Epithelial cell of prostate (primary cell): ENCODE results near the gene CUEDC1.

Experiments used
- DNase-seq: peaks from one replicate; pipeline ENCODE4 v3.0.0-alpha.2; 2011; ENCODE audit warnings: low read depth, low spot score
- H3K27ac ChIP-seq: fragments of 450-650 bp; 2 replicates; pipeline ENCODE4 v1.5.1; 2017; ENCODE audit warnings: mild to moderate bottlenecking

The CUEDC1 gene

DNA sequence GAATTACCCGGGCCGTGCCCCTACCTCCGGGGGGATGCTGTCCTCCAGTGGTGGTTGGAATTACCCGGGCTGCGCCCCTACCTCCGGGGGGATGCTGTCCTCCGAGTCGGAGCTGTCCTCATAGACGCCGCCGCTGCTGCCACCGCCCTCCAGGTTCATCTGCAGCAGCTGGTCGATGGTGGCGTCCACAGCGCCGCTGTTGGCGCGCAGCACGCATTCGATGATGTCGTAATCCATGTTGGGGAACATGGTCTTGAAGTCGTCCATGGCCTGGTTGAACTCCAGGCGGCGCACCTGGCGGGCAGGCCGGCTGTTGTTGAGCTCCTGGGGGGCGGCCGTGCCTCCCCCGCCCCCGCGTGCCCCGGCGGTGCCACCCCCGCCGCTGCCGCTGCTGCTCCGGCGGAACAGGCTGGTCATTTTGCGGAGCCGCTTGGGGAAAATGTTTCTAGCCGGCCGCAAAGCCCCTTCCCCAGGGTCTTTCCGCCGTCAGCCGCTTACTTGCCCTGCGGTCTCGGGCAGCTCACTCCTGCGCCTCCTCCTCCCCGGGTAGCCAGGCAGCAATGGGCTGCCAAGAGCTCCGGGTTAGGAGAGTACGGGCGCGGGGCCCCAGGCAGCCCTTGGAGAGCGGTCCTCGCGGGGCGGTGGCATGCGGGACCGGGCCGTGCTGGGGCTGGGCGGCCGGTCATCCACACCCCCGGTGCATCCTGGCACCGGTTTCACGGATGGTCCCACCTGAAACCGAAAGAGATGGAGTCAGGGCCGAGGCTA is 69.9 kb downstream of the CUEDC1 start:
- no peak for DNase-seq
- H3K27ac ChIP-seq: no peak overlapping the region

DNA sequence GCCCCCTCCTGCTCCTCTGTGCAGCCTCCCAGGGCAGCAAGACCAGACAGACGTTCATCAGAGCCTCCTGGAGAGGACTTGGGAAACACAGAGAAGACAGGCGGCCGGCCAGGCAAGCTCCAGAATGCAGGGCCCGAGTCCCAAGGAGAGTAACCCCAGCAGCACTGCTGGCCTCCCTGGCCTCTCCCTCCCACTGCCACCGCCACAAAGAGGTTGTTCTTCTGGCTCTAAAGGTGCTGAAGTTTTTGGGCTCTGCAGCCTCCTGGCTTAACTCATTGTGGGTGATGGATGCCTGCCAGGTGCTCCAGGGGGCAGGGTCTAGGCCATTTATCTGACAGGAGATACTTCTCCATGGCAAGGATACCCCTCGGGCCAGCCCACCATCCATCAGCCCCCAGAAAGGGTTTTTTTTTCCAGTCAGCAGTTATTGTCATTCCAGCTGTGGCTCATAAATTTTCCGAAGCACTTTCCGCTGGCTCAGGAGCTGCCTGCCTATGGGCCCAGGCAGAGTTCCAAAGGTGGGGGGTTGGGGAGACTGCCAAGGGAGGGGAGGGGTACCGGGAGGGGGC is 73.3 kb downstream of the CUEDC1 start:
- no peak for DNase-seq
- H3K27ac ChIP-seq: no peak overlapping the region

GRCh38 chr17:57881143-57881542 is 74.1 kb downstream of the CUEDC1 start:
- no peak for DNase-seq
- no peak overlapping the region for H3K27ac ChIP-seq

DNA sequence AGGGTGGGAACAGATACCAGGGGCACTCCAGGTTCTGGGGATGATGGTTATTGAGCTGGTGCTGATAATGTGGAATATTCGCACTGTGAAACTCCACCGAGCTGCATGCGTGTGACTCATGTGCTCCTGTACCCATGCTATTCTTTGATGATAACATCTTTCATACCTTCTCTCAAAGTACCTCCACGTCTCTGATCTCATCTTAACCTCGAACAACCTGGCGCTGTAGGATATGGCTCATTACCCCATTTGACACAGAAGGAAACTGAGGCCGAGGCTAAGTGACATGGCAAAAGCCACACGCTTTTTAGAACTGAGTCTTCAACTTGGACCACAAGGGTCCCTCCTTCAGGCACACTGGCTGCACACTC is 75.1 kb downstream of the CUEDC1 start:
- peak overlapping the region; percentile 89 for H3K27ac ChIP-seq
- no peak for DNase-seq

GRCh38 chr17:57879437-57880085 is 75.7 kb downstream of the CUEDC1 start:
- H3K27ac ChIP-seq: peak overlapping the region; percentile 89

GRCh38 chr17:57877803-57878377 is 77.3 kb downstream of the CUEDC1 start:
- peak overlapping the region; percentile 89 for H3K27ac ChIP-seq
- no peak for DNase-seq

More at GRCh38 chr17:57879437-57880085, 75.7 kb downstream of the CUEDC1 start:
- no peak for DNase-seq

GRCh38 chr17:57876866-57877237 is 78.4 kb downstream of the CUEDC1 start:
- peak overlapping the region; percentile 74 for H3K27ac ChIP-seq
- DNase-seq: no peak

GRCh38 chr17:57876023-57876865 is 79.0 kb downstream of the CUEDC1 start:
- H3K27ac ChIP-seq: peak overlapping the region; percentile 74
- no peak for DNase-seq

DNA sequence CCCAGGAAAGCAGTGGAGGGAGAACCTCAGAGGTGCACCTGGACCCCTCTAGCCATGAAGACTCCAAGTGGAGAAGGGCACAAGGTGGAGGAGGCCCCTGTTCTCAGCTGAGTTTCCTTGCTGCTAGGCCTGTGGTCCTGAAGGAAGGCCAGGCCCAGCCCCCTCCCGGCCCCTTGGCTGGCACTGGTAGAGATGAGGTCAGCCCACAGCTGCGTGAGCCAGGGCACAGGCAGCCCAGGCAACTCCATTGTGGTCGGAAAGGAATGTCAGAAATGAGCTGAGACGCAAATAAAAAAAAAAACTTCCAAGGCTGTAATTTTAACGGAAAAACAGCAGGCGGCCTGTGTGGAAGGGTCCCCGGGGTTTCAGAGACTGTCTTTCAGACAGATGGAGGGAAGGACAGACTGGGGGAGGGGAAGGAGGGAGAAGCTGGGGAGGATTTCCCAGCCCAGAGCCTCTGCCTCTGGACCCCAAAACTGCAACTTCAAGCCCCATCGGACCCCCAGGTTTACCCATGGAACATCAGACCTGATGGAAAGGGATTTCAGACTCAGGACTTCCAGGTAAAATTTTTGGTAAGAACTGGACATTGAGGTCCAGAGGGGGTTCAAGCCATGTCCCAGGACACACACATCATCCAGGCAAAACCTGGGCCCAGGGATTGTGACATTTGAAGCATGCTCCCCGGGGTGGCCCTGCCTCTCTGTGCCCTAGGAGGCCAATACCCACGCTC is 79.8 kb downstream of the CUEDC1 start:
- DNase-seq: no peak
- peak overlapping the region; percentile 74 for H3K27ac ChIP-seq

- peak overlapping the region; percentile 74 for H3K27ac ChIP-seq
- no peak for DNase-seq
Measured at GRCh38 chr17:57874434-57875289, 80.5 kb downstream of the CUEDC1 start.

GRCh38 chr17:57874058-57874419 is 81.2 kb downstream of the CUEDC1 start:
- DNase-seq: no peak
- H3K27ac ChIP-seq: peak overlapping the region; percentile 74

DNA sequence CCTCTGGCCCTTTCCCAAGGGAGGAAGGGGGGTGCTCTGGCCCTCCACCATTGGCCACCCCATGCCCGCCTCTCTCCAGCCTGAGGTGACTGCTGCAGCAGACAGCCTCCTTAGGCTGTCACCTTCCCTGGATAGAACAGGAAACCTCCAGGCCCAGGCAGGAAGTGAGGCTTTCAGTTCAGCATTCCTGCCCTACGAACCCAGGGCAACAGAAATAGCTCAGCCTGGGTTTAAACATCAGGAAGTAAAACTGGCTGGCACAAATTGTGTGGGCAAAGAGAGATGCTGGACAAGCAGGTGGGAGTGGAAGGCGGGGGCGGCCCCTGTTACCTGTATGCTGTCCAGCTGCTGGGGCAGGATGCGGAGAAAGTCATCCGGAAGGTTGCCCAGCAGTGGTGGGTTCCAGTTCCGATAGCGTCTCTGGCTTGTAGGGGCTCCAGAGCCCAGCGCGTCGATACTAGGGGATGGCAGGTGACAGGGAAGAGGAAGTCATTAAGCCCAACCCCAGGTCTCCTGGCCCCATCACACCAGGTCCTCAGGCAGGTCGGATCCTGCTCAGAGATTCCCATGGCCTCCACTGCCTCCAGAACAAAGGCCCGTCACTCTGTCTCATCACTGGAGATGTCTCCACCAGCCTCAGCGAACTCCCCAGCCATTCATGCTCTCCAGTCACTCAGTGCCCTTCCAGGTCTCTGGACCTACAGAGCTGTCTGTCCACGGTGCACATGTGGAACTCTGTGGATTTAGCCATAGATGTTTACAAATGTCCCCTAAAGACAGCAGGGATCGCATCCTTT is 81.8 kb downstream of the CUEDC1 start:
- H3K27ac ChIP-seq: peak overlapping the region; percentile 8
- DNase-seq: no peak

GRCh38 chr17:57872536-57872935 is 82.7 kb downstream of the CUEDC1 start:
- H3K27ac ChIP-seq: no peak overlapping the region
- DNase-seq: no peak

DNA sequence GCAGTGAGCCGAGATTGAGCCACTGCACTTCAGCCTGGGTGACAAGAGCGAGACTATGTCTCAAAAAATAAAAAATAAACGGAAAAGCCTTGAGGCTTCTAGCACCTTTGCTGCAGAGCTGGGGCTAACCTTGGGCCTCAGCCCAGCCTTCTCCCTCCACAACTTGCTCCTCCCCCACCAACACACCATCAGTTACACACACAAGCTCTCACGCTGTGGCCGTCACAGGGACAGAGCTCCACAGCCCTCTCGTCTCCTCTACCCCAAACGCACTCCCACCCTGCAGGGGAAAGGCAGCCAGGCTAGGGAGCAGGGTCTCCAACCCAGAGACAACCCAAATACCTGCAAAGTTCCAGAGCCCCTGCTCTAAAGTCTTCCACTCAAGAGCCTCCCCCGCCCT is 83.3 kb downstream of the CUEDC1 start:
- no peak overlapping the region for H3K27ac ChIP-seq

DNA sequence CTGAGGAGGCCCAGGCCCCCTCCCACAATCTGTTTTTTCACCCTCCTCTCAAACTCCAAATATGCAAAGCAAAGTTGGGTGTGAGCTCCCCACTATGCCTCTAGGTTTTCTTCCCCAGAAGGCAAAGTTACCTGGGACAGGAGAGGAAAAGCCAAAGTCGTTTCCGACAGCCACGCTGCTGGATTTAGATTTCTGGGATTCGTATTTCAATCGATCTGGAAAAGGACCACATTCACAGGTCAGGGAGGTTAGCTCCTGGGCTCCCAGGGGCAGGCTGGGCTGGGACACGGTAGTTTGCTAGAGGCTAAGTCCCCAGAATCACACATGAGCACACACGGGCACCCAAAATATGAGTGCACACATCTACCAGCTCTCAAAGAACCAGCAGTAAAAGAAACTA is 84.1 kb downstream of the CUEDC1 start:
- H3K27ac ChIP-seq: no peak overlapping the region
- no peak for DNase-seq

More for the DNA sequence above, 83.3 kb downstream of the CUEDC1 start:
- no peak for DNase-seq

DNA sequence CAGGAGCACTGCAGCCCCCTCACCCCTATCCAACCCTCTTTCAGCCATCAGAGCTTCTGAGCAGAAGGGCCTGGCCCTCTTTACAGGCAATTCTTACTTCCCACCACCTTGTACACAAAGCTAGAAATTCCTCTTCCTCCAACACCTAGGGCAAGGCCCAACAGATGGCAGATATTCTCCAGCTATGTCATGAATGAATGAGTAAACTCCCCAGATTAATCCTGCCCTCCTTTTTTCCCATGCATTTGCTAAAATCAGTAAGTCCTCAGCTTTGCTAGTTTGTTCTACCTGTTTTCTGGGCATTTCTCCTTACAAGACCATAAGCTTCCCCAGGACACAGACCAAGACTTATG is 85.0 kb downstream of the CUEDC1 start:
- H3K27ac ChIP-seq: peak overlapping the region; percentile 92
- DNase-seq: no peak

GRCh38 chr17:57869617-57870282 is 85.5 kb downstream of the CUEDC1 start:
- H3K27ac ChIP-seq: peak overlapping the region; percentile 92
- DNase-seq: no peak
